Measurements from ENCODE around the gene CAV3.

DNA sequence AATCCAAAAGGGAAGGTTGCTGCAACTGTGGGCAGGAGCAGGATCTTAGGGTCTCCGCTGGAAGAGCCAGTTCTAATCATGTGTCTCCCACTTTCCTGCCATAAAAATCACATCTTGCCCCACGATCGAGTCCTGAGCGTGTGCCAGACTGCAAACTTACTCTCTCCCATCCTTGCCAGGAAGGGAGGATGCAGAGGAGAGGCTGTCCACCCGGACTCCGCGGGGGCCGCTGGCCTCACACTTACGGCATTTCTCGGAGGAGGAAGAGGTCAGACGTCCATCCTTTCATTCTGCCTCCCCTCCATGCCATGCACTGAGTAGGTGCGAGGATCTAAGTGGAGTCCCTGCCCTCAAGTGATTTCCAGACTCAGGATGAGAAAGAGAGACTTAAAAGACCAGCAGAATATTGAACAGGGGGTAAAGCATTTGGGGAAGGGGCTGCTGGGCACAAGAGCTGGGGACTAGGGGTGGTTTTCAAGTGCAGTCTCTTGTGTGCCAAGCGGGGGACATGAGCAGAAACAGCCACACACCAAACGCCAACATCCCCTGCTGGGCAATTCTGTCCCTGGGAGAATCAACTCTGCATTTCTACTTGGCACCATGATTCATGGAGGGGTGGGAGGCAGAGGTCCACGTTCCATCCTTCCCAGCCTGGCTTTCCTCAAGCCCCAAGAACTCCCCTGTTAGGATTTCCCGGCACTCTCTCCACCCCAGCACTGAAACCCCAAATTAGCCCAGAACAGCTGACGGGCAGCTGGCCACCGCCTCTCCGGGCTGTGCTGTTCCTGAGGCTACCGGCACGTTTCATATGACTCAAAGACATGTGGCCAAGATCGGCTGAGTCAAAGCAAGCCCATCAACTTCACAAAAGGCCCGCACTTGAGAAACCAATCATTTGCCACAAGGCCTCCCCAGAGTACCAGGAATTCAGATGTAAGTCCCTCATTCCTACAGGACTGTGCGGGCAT lies 24.2 kb downstream of the CAV3 start:
- no peak for TF ChIP-seq POLR2A (IDR thresholded peaks at IDR 0.05)
- TF ChIP-seq CTCF (IDR thresholded peaks at IDR 0.05): no peak

Data from body of pancreas (tissue), 4 donors.